Stimulated activated CD4-positive, alpha-beta T cell treated with anti-CD3 and anti-CD28 coated beads, Interleukin-15, amount 100 ng/mL, for 24 hours (primary cell): ENCODE results near the gene TSFM.
"Not testable (repeated sequence)": the region's sequence is repeated elsewhere in the genome, so short reads cannot be mapped to it uniquely, and the experiment has no call there.

Experiments
- DNase-seq: peaks from one replicate; pipeline ENCODE4 v3.0.0-alpha.2; 2020

Gene TSFM

GRCh38 chr12:57816001-57816854 is 33.6 kb downstream of the TSFM start:
- DNase-seq = no peak

GRCh38 chr12:57816855-57817151 is 34.2 kb downstream of the TSFM start:
- DNase-seq = no peak

DNA sequence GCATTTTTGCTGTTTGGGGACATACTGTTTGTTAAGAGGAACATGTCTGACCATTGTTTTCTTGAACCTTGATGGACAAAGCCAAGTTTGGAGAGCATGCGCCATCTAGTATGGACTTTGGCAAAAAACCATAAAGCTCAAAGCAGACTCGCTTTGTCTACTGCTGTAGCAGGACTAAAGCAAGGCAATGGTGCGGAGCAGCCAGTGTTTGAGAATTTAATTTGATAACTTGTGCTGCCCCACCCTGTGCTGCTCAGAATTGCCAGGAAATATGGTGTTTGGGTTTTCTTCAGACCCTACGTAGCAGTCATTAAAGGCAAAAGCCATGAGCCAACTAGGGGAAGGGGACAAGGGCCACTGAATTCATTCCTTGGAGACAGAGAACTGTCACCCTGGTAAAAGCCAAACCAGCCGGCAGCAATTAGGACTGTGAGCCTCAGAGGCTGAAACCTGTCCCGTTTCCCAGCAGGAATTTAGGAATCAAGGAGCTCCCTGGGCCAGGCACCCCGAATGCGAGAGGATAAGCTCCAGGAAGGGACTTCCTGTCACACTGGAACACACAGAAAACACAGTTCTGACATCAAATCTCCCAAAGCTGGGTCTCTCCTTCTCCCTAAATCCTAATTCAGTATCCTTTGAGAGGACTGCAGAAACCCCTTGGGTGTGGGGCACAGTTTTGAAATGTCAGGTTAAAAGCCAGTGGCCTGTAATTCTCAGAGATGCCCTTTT is 34.8 kb downstream of the TSFM start:
- no peak for DNase-seq

GRCh38 chr12:57817990-57818331 is 35.4 kb downstream of the TSFM start:
- DNase-seq = not testable (repeated sequence)

GRCh38 chr12:57820119-57820518 is 37.5 kb downstream of the TSFM start:
- not testable (repeated sequence) for DNase-seq

DNA sequence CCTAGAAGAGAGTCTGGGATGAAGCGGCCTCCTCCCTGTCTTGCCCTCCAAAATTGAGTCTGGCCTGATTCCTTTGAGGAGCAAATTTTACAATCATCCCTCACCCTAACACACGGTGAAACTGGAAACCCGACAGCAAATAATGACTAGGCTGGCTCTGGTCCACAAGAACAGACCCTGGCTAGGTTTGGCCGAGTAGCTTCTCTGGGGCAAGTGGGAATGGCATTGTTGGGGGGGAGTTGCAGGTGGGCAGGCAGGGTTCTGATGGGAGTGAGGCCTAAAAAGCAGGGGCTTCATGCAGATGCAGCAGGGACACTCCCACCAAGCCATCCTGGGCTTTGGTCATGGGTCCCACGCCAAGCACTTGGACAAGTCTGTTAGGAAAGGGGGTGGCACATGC is 38.4 kb downstream of the TSFM start:
- DNase-seq = not testable (repeated sequence)

GRCh38 chr12:57821474-57822214 is 39.1 kb downstream of the TSFM start:
- no peak for DNase-seq

- no peak for DNase-seq
Observed at GRCh38 chr12:57822392-57823130, 40.0 kb downstream of the TSFM start.

- no peak for DNase-seq
Observed at GRCh38 chr12:57823131-57823907, 40.7 kb downstream of the TSFM start.

DNA sequence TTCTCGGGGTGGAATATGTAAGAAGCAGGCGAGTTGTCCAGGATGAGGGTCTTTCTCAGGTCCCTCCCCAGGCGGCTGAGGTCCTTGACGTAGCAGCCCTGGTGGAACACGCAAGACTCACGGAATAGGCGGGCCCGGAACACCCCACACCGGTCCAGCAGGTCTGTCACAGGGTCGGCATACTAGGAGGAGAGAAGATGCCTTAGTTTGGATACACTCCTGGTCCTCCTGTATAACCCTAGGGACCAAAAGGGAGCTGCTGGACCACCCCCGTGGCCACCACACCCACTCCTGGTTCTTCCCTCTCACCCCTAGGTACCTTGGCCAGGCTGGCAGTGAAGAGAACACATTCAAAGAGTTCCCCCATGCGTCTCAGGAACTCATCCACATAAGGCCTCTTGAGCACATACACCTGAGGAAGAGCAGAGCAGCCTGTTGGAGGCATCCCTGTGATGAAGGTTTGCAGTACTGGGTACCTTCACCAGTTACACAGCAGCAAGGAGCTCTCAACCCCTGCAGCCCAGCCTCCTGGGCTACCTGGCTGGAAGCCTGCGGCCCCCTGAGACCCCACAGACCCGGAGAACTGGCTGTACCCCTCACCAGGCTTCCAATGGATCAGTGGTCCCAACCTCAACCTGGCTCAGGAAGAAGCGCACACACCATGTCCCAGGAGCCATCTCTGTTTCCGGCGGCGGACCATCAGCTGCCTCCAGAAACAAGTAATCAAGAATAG is 41.5 kb downstream of the TSFM start:
- no peak for DNase-seq

- DNase-seq = no peak
Observed at GRCh38 chr12:57825451-57825850, 42.9 kb downstream of the TSFM start.

- no peak for DNase-seq
Observed at GRCh38 chr12:57826400-57826799, 43.8 kb downstream of the TSFM start.

- no peak for DNase-seq
Observed at GRCh38 chr12:57826966-57827365, 44.4 kb downstream of the TSFM start.

GRCh38 chr12:57829025-57829777 is 46.6 kb downstream of the TSFM start:
- DNase-seq = no peak

DNA sequence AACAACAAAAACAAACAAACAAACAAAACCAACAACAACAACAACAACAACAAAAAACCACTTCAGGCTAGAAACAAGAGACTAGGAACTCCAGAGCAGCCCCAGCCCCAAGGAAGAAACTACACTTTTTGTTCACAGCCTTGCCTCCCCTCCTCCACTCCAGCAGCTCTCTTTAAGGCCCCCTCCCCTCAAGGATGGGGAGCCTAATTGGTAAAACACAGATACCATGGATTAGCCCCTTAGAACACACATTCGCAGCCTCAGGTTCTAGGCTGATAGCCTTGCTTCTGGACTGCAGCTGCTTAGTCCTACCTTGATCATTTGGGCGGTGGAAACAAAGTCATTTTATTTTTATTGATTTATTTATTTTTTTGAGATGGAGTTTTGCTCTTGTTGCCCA is 47.8 kb downstream of the TSFM start:
- no peak for DNase-seq

DNA sequence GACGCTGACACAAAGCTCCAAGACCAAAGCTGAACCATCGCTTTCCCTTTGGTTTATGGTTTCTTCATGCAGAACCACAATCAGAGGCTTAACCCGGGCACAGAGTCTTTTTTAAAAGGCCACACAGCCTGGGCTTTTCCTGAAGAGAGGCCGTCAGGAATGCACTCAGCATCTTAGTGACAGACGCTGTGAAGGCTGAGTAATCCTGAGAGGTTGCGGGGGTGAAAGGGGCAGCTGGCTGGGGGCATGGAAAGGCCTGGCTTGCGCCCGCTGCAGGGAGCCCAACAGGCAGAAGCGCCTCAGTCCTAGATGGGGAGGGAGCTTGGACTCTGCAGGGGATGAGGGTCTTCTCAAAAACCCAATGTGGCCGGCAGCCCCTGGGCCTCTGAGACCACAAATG is 50.4 kb downstream of the TSFM start:
- no peak for DNase-seq

DNA sequence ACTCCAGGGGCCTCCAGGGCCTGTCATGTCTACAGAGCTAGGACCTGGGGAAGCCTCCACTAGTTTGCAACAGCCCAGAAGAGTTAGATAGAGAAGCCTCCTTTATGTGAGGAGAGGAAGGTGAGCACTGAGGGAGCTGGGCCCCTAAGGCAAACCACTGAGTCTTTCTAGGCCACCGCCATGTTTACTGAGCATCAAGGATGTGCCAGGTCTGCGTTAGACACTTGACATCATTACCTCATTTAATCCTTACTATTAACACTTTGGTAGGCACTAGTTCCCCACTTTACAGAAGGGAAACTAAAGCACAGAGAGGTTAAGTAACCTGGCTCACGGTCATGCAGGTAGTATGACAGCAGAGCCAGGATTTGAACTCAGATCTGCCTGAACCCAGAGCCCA is 51.1 kb downstream of the TSFM start:
- DNase-seq = no peak

DNA sequence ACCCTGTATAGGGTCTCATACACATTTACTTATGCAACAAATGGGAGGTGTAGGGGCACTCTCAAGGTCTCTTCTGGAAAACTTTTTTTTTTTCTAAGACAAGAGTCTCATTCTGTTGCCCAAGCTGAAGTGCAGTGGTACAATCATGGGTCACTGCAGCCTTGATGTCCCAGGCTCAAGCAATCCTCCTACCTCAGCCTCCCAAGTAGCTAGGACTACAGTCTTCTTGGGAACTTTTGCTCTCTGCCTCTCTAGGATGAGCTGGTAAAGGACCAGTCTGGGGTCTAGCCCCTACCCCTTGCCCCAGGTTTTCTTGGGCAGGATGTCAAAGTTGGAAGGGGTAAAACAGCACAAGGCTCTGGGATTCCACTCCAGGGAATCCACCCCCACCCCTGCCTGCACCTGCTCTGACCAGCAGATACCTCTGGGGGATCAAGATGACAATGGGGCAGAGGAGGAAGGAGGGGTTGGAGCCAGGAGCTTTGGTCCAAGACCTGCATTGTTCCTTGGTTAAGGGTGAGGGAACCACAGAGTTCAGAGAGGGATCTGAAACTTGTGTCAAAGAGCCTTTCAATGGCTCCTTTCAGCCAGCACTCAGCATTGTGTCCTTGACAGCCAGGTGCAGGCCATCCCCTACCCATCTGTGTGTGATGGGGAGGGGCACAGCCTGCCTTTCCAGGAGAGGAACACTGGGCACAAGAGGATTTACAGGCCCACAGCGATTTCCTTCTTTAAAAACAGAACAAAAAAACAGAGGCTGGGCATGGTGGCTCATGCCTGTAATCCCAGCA is 51.7 kb downstream of the TSFM start:
- DNase-seq = no peak

DNA sequence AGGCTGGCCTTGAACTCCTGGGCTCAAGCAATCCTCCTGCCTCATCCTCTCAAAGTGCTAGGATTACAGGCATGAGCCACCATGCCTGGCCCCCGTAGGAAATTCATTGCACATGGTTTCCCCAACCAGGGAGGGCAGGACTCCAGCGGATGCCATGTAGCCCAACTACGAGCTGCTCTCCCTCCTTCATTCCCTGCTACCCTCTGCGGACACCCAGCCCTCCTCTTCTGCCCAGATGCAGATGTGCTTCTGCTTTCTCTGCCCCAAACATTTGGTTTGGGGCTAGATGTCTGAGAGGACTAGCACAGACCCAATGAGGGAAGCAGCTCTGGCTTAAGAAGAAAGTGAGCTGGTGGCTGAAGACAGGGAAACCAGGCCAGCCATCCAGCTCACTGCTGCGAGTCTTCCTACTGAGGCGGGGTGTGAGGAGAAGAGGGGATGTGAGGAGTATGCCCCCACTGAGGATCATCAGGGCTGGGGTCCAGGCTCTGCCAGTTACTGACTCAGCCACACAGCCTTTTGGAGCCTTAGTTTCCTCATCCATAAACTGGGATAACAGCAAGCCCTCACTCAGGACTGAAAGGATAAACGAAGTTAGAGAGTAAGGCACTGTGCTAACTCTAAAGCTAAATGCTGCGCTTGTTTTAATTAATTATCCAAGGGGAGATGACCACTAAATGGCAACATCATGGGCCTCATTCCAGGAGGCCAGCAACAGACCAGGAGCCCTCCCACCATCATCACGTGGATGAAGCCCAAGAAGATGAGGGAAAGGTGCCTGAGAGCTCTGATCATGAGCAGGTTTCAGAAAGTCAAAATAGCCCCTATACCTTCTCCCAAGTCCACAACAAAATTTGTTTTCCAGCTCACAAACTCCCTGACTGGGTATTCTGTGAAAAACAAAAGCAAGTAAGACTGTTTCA is 53.0 kb downstream of the TSFM start:
- DNase-seq = no peak
